ENCODE measurements around the gene FIBCD1.

Gene FIBCD1

GRCh38 chr9:130972957-130973685 lies 34.1 kb upstream of the FIBCD1 start:
- H3K4me1 ChIP-seq (ENCODE audit: insufficient read depth, low read length), result no peaks in the 10 kb centered on the region
- no peak overlapping the region for H3K4me3 ChIP-seq (ENCODE audit: low read length)
- H3K9me3 ChIP-seq (ENCODE audit: insufficient read depth, low read depth, low read length), result no peaks in the 10 kb centered on the region
- no peak overlapping the region for H3K9ac ChIP-seq (ENCODE audit: low read depth, low read length)
- WGBS, result 91% methylated on average over 19 of the region's 19 CpGs
- no peak overlapping the region for H3K27ac ChIP-seq (ENCODE audit: low read depth, low read length)
- no peaks in the 10 kb centered on the region for H3K36me3 ChIP-seq (ENCODE audit: insufficient read depth, low read length)
- peaks cover 8% of the 10 kb centered on the region; the same call in 1 of the 2 replicates for H3K27me3 ChIP-seq (ENCODE audit: insufficient read depth, low read length)

- Histone ChIP-seq H3K4me1 (ENCODE audit: insufficient read depth, low read length) (no peaks in the 10 kb centered on the region), H3K9ac (ENCODE audit: low read depth, low read length) (no peak overlapping the region), H3K27ac (ENCODE audit: low read depth, low read length) (no peak overlapping the region), H3K36me3 (ENCODE audit: insufficient read depth, low read length) (no peaks in the 10 kb centered on the region), H3K4me3 (ENCODE audit: low read length) (no peak overlapping the region), H3K9me3 (ENCODE audit: insufficient read depth, low read depth, low read length) (no peaks in the 10 kb centered on the region), H3K27me3 (ENCODE audit: insufficient read depth, low read length) (peaks cover 8% of the 10 kb centered on the region; the same call in 1 of the 2 replicates)
- WGBS, result 74% methylated on average over 6 of the region's 6 CpGs
These were observed 33.4 kb upstream of the FIBCD1 start for GRCh38 chr9:130972277-130972956.

- H3K36me3 ChIP-seq (ENCODE audit: insufficient read depth, low read length), result no peaks in the 10 kb centered on the region
- H3K4me1 ChIP-seq (ENCODE audit: insufficient read depth, low read length), result no peaks in the 10 kb centered on the region
- WGBS, result 73% methylated on average over 12 of the region's 12 CpGs
- no peaks in the 10 kb centered on the region for H3K9me3 ChIP-seq (ENCODE audit: insufficient read depth, low read depth, low read length)
- peaks cover 8% of the 10 kb centered on the region; the same call in 1 of the 2 replicates for H3K27me3 ChIP-seq (ENCODE audit: insufficient read depth, low read length)
- no peak overlapping the region for H3K9ac ChIP-seq (ENCODE audit: low read depth, low read length)
- no peak overlapping the region for H3K4me3 ChIP-seq (ENCODE audit: low read length)
- H3K27ac ChIP-seq (ENCODE audit: low read depth, low read length), result no peak overlapping the region
These were observed 32.3 kb upstream of the FIBCD1 start for GRCh38 chr9:130971294-130971849.

GRCh38 chr9:130970855-130971254 lies 31.8 kb upstream of the FIBCD1 start:
- Histone ChIP-seq H3K27ac (ENCODE audit: low read depth, low read length) (no peak overlapping the region), H3K9ac (ENCODE audit: low read depth, low read length) (no peak overlapping the region), H3K4me3 (ENCODE audit: low read length) (no peak overlapping the region), H3K9me3 (ENCODE audit: insufficient read depth, low read depth, low read length) (no peaks in the 10 kb centered on the region), H3K36me3 (ENCODE audit: insufficient read depth, low read length) (no peaks in the 10 kb centered on the region), H3K27me3 (ENCODE audit: insufficient read depth, low read length) (peaks cover 8% of the 10 kb centered on the region; the same call in 1 of the 2 replicates), H3K4me1 (ENCODE audit: insufficient read depth, low read length) (no peaks in the 10 kb centered on the region)
- 78% methylated on average over 3 of the region's 3 CpGs for WGBS

GRCh38 chr9:130970052-130970451 lies 31.0 kb upstream of the FIBCD1 start:
- Histone ChIP-seq H3K4me3 (ENCODE audit: low read length) (no peak overlapping the region), H3K9me3 (ENCODE audit: insufficient read depth, low read depth, low read length) (no peaks in the 10 kb centered on the region), H3K36me3 (ENCODE audit: insufficient read depth, low read length) (no peaks in the 10 kb centered on the region), H3K27me3 (ENCODE audit: insufficient read depth, low read length) (peaks cover 8% of the 10 kb centered on the region; the same call in 1 of the 2 replicates), H3K9ac (ENCODE audit: low read depth, low read length) (no peak overlapping the region), H3K4me1 (ENCODE audit: insufficient read depth, low read length) (no peaks in the 10 kb centered on the region), H3K27ac (ENCODE audit: low read depth, low read length) (no peak overlapping the region)
- 89% methylated on average over 12 of the region's 12 CpGs for WGBS

GRCh38 chr9:130965680-130966079 lies 26.6 kb upstream of the FIBCD1 start:
- Histone ChIP-seq H3K27ac (ENCODE audit: low read depth, low read length) (no peak overlapping the region), H3K27me3 (ENCODE audit: insufficient read depth, low read length) (no peaks in the 10 kb centered on the region), H3K4me1 (ENCODE audit: insufficient read depth, low read length) (no peaks in the 10 kb centered on the region), H3K9ac (ENCODE audit: low read depth, low read length) (no peak overlapping the region), H3K4me3 (ENCODE audit: low read length) (no peak overlapping the region), H3K9me3 (ENCODE audit: insufficient read depth, low read depth, low read length) (no peaks in the 10 kb centered on the region), H3K36me3 (ENCODE audit: insufficient read depth, low read length) (no peaks in the 10 kb centered on the region)
- 93% methylated on average over 5 of the region's 7 CpGs for WGBS

- Histone ChIP-seq H3K9me3 (ENCODE audit: insufficient read depth, low read depth, low read length) (0 out of 2 replicates have a peak, but pooled peaks cover under 1% of the 10 kb centered on the region), H3K4me1 (ENCODE audit: insufficient read depth, low read length) (no peaks in the 10 kb centered on the region), H3K9ac (ENCODE audit: low read depth, low read length) (no peak overlapping the region), H3K27me3 (ENCODE audit: insufficient read depth, low read length) (no peaks in the 10 kb centered on the region), H3K27ac (ENCODE audit: low read depth, low read length) (no peak overlapping the region), H3K36me3 (ENCODE audit: insufficient read depth, low read length) (no peaks in the 10 kb centered on the region), H3K4me3 (ENCODE audit: low read length) (no peak overlapping the region)
- WGBS, result 98% methylated on average over 8 of the region's 8 CpGs
These were observed 24.9 kb upstream of the FIBCD1 start for GRCh38 chr9:130963916-130964315.

- 91% methylated on average over 15 of the region's 15 CpGs for WGBS
- Histone ChIP-seq H3K4me1 (ENCODE audit: insufficient read depth, low read length) (no peaks in the 10 kb centered on the region), H3K9ac (ENCODE audit: low read depth, low read length) (no peak overlapping the region), H3K27me3 (ENCODE audit: insufficient read depth, low read length) (no peaks in the 10 kb centered on the region), H3K9me3 (ENCODE audit: insufficient read depth, low read depth, low read length) (peaks cover 5% of the 10 kb centered on the region; the same call in 1 of the 2 replicates), H3K4me3 (ENCODE audit: low read length) (no peak overlapping the region), H3K27ac (ENCODE audit: low read depth, low read length) (no peak overlapping the region), H3K36me3 (ENCODE audit: insufficient read depth, low read length) (no peaks in the 10 kb centered on the region)
These were observed 24.4 kb upstream of the FIBCD1 start for GRCh38 chr9:130963337-130963908.

GRCh38 chr9:130962418-130963316 lies 23.6 kb upstream of the FIBCD1 start:
- no peak overlapping the region for H3K27ac ChIP-seq (ENCODE audit: low read depth, low read length)
- no peaks in the 10 kb centered on the region for H3K27me3 ChIP-seq (ENCODE audit: insufficient read depth, low read length)
- no peaks in the 10 kb centered on the region for H3K36me3 ChIP-seq (ENCODE audit: insufficient read depth, low read length)
- WGBS, result 51% methylated on average over 22 of the region's 22 CpGs
- no peak overlapping the region for H3K9ac ChIP-seq (ENCODE audit: low read depth, low read length)
- no peaks in the 10 kb centered on the region for H3K4me1 ChIP-seq (ENCODE audit: insufficient read depth, low read length)
- H3K9me3 ChIP-seq (ENCODE audit: insufficient read depth, low read depth, low read length), result peaks cover 5% of the 10 kb centered on the region; the same call in 1 of the 2 replicates
- H3K4me3 ChIP-seq (ENCODE audit: low read length), result no peak overlapping the region

- Histone ChIP-seq H3K9me3 (ENCODE audit: insufficient read depth, low read depth, low read length) (peaks cover 5% of the 10 kb centered on the region; the same call in 1 of the 2 replicates), H3K9ac (ENCODE audit: low read depth, low read length) (no peak overlapping the region), H3K27ac (ENCODE audit: low read depth, low read length) (no peak overlapping the region), H3K36me3 (ENCODE audit: insufficient read depth, low read length) (no peaks in the 10 kb centered on the region), H3K4me3 (ENCODE audit: low read length) (no peak overlapping the region), H3K4me1 (ENCODE audit: insufficient read depth, low read length) (no peaks in the 10 kb centered on the region), H3K27me3 (ENCODE audit: insufficient read depth, low read length) (no peaks in the 10 kb centered on the region)
- WGBS, result 88% methylated on average over 8 of the region's 8 CpGs
These were observed 22.7 kb upstream of the FIBCD1 start for GRCh38 chr9:130961511-130962300.
